ENCODE results near the gene TIE1. TPM values are rescaled to one million over a fixed set of nuclear protein-coding genes. Genes with fewer than 3 reads are reported as not detected.

Gene TIE1
- under 1 TPM; 0.36 to 0.49 TPM for total RNA-seq

- Mint-ChIP-seq H3K9me3 (no peaks in the 10 kb centered on the region), H3K36me3 (no peaks in the 10 kb centered on the region), H3K27ac (no peak within 1 kb of the TSS)
- DNase-seq (ENCODE audit: low spot score in 2 of 2): no peak
- ATAC-seq: no peak
These were observed at the start of gene TIE1 for GRCh38 chr1:43300378-43301094. Gene TIE1, plus strand, starts transcription at chr1:43300982. Its CDS starts 90 bp downstream, at chr1:43301072.

DNA sequence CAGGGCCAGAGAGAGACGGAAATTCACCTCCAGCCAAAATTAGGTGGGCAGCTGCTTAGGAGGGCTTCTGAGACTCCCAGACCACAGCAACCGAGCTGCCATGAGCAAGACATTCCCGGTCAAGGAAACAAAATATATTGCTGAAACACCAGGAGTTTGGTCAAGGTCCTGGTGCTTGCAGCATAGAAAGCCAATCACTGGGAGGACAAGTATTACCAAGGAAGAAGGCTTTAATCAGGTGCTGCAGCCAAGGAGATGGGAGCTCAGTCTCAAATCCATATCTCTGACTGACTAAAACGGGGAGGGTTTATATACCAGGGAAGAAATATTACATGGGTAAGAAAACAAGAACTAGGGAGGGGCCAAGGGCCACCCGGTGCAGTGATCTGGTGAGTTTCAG, 49.8 kb upstream of the TIE1 start:
- ATAC-seq (no peak), DNase-seq (ENCODE audit: low spot score in 2 of 2) (no peak)
- no peaks in the 10 kb centered on the region for H3K9me3 Mint-ChIP-seq
- H3K27ac Mint-ChIP-seq: peak overlapping the region in 1 of 2 donors; percentile 15
- no peaks in the 10 kb centered on the region for H3K36me3 Mint-ChIP-seq

DNA sequence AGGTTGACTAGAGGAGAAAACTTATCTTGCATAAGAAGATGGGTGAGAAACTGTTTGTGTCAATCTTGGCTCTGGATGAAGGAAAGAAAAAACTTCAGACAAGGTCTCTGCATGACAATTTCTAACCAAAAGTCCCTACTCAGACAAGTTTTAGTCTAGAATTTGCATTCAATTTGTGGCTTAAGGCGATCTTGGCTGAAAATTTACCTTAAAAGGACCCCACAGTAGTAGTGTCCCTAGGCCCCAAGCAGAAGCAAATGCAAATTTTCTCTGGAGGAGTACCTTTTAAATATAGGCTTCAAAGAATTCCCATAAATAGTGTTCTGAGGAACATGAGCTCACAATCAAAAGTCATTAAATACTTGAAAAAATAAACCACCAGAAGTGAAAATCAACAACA, 48.6 kb upstream of the TIE1 start:
- H3K36me3 Mint-ChIP-seq: no peaks in the 10 kb centered on the region
- DNase-seq (ENCODE audit: low spot score in 2 of 2): no peak
- H3K27ac Mint-ChIP-seq: no peak overlapping the region
- ATAC-seq: no peak
- no peaks in the 10 kb centered on the region for H3K9me3 Mint-ChIP-seq

DNA sequence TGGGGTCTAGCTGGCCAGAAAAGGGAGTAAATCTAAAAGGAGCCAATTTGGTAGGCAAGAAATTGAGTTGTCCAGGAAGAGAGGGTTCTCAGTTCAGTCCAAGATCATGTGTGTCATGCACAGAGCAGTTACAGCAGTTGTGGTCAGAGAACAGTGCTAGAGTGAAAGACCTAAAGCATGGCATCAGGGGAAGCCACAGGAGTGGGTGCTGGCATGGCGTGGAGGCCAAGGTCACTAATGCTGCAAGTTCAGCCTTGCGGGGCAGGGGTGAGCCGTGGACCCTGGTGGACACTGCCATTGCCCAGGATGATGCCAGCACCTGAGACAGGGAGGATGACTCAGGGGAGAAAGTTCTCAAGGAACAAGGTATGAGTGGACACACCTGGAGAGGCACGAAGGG, 47.6 kb upstream of the TIE1 start:
- peaks cover 0 to 3% of the 10 kb centered on the region in 2 donors for H3K9me3 Mint-ChIP-seq
- H3K27ac Mint-ChIP-seq: no peak overlapping the region
- no peaks in the 10 kb centered on the region for H3K36me3 Mint-ChIP-seq
- DNase-seq (ENCODE audit: low spot score in 2 of 2) (no peak), ATAC-seq (no peak)

- H3K36me3 Mint-ChIP-seq: no peaks in the 10 kb centered on the region
- ATAC-seq (no peak), DNase-seq (ENCODE audit: low spot score in 2 of 2) (no peak)
- no peak overlapping the region for H3K27ac Mint-ChIP-seq
- peaks cover 0 to 3% of the 10 kb centered on the region in 2 donors for H3K9me3 Mint-ChIP-seq
These were observed 46.9 kb upstream of the TIE1 start for GRCh38 chr1:43253876-43254275.

DNA sequence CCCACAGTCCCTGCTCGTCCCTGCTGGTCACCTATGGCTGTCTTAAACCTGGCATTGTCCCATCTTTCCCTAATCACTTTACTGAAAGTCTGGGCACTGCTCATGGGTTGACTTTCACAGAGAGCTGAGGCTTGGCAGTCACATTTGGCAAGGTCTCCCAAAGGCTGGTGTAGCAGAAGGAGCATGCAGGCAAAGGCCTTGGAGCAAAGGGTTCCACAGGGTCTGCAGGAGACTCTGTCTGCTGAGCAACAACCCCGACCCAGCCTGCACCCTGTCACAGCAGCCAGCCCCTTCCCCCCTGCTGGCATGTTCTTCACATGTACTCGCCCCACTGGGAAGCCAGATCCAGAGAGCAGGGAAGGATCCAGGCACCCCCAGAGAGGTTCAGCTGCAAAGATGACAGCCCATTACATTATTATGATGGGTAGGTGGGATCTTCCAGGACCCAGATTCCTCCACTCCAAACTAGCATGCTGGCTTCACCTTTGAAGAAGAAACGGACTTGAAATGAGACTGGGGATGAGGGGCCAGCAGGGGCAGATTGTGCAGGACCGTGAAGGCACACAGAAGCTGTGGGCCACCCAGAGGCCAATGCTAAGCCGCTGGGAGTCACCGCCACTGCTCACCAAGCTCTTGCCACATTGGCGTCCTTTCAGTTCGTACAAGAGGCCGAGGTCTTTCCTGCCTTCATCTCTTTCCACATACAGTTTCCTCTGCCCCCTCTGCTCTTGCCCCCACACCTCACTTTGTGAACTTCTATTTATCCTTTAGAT, 45.2 kb upstream of the TIE1 start:
- Mint-ChIP-seq H3K36me3 (no peaks in the 10 kb centered on the region), H3K27ac (no peak overlapping the region), H3K9me3 (peaks cover 0 to 3% of the 10 kb centered on the region in 2 donors)
- ATAC-seq: no peak
- no peak for DNase-seq (ENCODE audit: low spot score in 2 of 2)

- peaks cover 0 to 3% of the 10 kb centered on the region in 2 donors for H3K9me3 Mint-ChIP-seq
- peak overlapping the region in 1 of 2 donors; percentile 27 for H3K27ac Mint-ChIP-seq
- ATAC-seq (no peak), DNase-seq (ENCODE audit: low spot score in 2 of 2) (peak in 1 of 2 donors; percentile 23)
- no peaks in the 10 kb centered on the region for H3K36me3 Mint-ChIP-seq
These were observed 43.9 kb upstream of the TIE1 start for GRCh38 chr1:43256675-43257570.

GRCh38 chr1:43258370-43258769, 42.4 kb upstream of the TIE1 start:
- DNase-seq (ENCODE audit: low spot score in 2 of 2) (no peak), ATAC-seq (no peak)
- Mint-ChIP-seq H3K36me3 (peaks cover 0 to 2% of the 10 kb centered on the region in 2 donors), H3K9me3 (peaks cover 0 to 4% of the 10 kb centered on the region in 2 donors), H3K27ac (no peak overlapping the region)

- no peak for ATAC-seq
- Mint-ChIP-seq H3K36me3 (peaks cover 0 to 8% of the 10 kb centered on the region in 2 donors), H3K27ac (no peak overlapping the region), H3K9me3 (peaks cover 0 to 6% of the 10 kb centered on the region in 2 donors)
- no peak for DNase-seq (ENCODE audit: low spot score in 2 of 2)
These were observed 35.4 kb upstream of the TIE1 start for GRCh38 chr1:43265431-43265830.

- H3K27ac Mint-ChIP-seq: no peak overlapping the region
- H3K36me3 Mint-ChIP-seq: peaks cover 0 to 8% of the 10 kb centered on the region in 2 donors
- ATAC-seq: no peak
- no peak for DNase-seq (ENCODE audit: low spot score in 2 of 2)
- peaks cover 0 to 6% of the 10 kb centered on the region in 2 donors for H3K9me3 Mint-ChIP-seq
These were observed 33.9 kb upstream of the TIE1 start for GRCh38 chr1:43266881-43267280.

DNA sequence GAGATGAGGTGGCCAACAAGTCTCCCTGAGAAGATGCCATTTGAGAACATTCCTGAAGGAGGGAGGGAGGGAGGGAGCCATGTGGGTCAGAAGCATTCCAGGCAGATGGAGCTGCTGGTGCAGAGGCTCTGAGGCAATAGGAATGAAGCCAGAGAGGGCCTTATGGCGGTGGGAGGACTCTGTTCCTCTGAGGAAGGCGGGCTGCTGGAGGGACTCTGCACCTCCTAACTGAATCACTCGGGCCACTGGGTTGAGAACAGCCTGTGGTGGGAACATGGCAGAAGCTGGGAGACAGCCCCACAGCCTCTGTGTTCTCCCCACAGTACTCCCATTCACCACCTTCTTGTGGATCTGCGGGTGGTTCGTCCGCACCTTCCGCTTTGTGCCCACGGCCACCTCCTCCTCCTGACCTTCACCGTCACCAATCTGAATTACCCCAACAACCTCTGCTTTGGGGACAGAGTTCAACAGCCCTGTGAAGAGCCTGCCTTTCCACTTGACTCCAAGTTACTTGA, 33.4 kb upstream of the TIE1 start:
- peaks cover 0 to 6% of the 10 kb centered on the region in 2 donors for H3K9me3 Mint-ChIP-seq
- DNase-seq (ENCODE audit: low spot score in 2 of 2) (no peak), ATAC-seq (no peak)
- H3K27ac Mint-ChIP-seq: no peak overlapping the region
- peaks cover 0 to 8% of the 10 kb centered on the region in 2 donors for H3K36me3 Mint-ChIP-seq

DNA sequence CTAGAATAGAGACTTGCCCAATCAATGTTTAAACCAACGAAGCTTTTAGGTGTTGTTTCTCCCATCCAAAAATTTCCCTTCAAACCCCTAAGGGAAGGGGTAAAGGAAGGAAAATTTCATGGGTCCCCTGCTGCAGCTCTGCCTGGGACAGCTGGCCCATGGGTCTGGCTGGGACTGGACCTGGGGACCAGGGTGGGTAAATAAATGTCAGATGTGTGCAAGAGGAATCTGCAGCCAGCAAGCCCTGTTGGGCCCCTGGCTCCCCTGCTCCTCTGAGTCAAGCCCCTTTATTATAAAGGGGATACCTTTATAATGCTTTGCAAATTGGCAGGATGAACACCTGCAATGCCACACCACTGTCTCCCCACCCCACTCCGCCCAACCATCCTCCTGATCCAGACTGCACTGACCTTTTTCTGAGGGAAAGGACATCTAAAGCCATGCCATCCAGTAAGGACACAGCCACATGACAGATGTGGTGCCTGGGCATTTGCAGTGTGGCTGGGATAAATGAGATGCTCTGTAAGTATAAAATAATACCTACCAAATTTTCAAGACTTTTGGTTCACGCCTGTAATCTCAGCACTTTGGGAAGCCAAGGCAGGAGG, 32.9 kb upstream of the TIE1 start:
- ATAC-seq (no peak), DNase-seq (ENCODE audit: low spot score in 2 of 2) (no peak)
- Mint-ChIP-seq H3K9me3 (peaks cover 0 to 6% of the 10 kb centered on the region in 2 donors), H3K36me3 (peaks cover 0 to 8% of the 10 kb centered on the region in 2 donors), H3K27ac (no peak overlapping the region)

- DNase-seq (ENCODE audit: low spot score in 2 of 2): peak in 1 of 2 donors; percentile 43
- Mint-ChIP-seq H3K36me3 (peaks cover 5 to 8% of the 10 kb centered on the region in 2 donors), H3K9me3 (peaks cover 5 to 7% of the 10 kb centered on the region in 2 donors), H3K27ac (peak within 1 kb of the TSS in 1 of 2 donors; percentile 3)
- ATAC-seq: no peak
These were observed 31.0 kb upstream of the TIE1 start, which contains the start of gene TMEM125 for GRCh38 chr1:43269627-43270375. Gene TMEM125, plus strand, starts transcription at chr1:43269983. Its CDS starts 2,740 bp downstream, at chr1:43272723.

GRCh38 chr1:43270421-43271095, 30.2 kb upstream of the TIE1 start:
- DNase-seq (ENCODE audit: low spot score in 2 of 2) (peak in 1 of 2 donors; percentile 38), ATAC-seq (peak; percentile 13 to 15)
- H3K36me3 Mint-ChIP-seq: peaks cover 5 to 14% of the 10 kb centered on the region in 2 donors
- peaks cover 12 to 13% of the 10 kb centered on the region in 2 donors for H3K9me3 Mint-ChIP-seq
- H3K27ac Mint-ChIP-seq: peak overlapping the region in 1 of 2 donors; percentile 58

Data from activated naive CD4-positive, alpha-beta T cell treated with anti-CD3 and anti-CD28 coated beads, Interleukin-2, amount 50 U/mL, for 72 hours (primary cell).